Vagina (tissue), 2 donors: ENCODE measurements around the gene LY6G6D.

Experiments used
- POLR2A ChIP-seq, 2 donors: fragments of 450-650 bp; IDR thresholded peaks; one replicate each; pipeline ENCODE4 v1.6.1; 2017; ENCODE audit warnings: antibody characterized with exemption in 2 of 2, mild to moderate bottlenecking in 2 of 2, moderate library complexity in 2 of 2
- POLR2AphosphoS5 ChIP-seq, 2 donors: sonication (generic); formaldehyde crosslinking; IDR thresholded peaks; one replicate each; pipeline ENCODE4 v1.9.0; 2017; ENCODE audit warnings: antibody characterized with exemption in 2 of 2, mild to moderate bottlenecking in 2 of 2, low read depth in 1 of 2; ENCODE audit not compliant: insufficient read depth in 1 of 2
- TF ChIP-seq, protein P1 (sequence below), 3 experiments: fragments of 450-650 bp in 2 of 3; fragments of 200-600 bp in 1 of 3; sonication (generic) in 1 of 3; IDR thresholded peaks; one replicate each; pipeline ENCODE4 v1.5.1; 2017 to 2019; ENCODE audit warnings: antibody characterized with exemption in 3 of 3, mild to moderate bottlenecking in 2 of 3, moderate library complexity in 2 of 3

DNA sequence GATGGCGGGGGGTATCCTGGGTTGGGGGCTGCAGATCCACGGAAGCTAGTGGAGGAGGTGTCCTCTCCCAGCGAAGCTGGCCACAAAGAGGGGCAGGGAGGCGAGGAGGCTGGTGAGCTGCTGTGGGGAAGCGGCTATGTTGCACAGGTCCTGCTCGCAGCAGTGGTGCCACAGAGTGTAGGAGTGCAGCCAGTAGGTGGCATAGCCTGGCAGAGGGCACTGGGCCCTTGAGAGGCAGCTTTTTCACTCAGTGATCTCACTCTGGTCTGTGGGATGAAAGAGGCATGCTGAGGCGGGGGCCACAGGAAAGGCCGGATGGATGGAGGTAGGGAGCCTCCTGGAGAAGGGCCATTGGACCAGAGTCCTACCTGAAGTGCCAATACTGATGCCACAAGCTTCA, 2.9 kb upstream of the LY6G6D start:
- TF ChIP-seq, protein P1, sequence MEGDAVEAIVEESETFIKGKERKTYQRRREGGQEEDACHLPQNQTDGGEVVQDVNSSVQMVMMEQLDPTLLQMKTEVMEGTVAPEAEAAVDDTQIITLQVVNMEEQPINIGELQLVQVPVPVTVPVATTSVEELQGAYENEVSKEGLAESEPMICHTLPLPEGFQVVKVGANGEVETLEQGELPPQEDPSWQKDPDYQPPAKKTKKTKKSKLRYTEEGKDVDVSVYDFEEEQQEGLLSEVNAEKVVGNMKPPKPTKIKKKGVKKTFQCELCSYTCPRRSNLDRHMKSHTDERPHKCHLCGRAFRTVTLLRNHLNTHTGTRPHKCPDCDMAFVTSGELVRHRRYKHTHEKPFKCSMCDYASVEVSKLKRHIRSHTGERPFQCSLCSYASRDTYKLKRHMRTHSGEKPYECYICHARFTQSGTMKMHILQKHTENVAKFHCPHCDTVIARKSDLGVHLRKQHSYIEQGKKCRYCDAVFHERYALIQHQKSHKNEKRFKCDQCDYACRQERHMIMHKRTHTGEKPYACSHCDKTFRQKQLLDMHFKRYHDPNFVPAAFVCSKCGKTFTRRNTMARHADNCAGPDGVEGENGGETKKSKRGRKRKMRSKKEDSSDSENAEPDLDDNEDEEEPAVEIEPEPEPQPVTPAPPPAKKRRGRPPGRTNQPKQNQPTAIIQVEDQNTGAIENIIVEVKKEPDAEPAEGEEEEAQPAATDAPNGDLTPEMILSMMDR (IDR thresholded peaks at IDR 0.05) = no peak
- TF ChIP-seq POLR2AphosphoS5 (IDR thresholded peaks at IDR 0.05; ENCODE audit: insufficient read depth in 1 of 2, low read depth in 1 of 2) (no peak), POLR2A (IDR thresholded peaks at IDR 0.05) (no peak)
